Amniotic epithelial cell (primary cell): ENCODE data around the gene SRD5A1.

Source experiments
- DNase-seq: peaks from one replicate; pipeline ENCODE4 v3.0.0-alpha.2; 2010; ENCODE audit warnings: low read depth

Gene SRD5A1

GRCh38 chr5:6686501-6686900, 53.3 kb downstream of the SRD5A1 start:
- DNase-seq: no peak

- peak; percentile 56 for DNase-seq
These were observed 53.7 kb downstream of the SRD5A1 start for GRCh38 chr5:6686915-6687409.

DNA sequence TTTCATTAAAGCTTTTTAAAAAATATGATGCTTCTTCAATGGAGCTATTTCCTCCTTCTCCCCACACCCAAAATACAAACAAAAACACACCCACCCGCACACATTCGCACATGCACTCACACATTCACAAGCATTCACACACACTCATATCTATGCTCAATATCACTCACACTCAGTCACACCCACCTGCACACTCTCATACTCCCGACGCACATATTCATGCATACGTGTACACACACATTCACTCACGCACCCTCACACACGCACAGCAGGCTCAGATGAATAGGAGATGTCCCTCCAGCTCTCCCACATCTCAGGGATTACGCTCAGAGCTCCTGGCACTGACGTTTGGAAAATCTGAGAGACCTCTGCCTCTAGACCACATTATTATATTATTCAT, 54.3 kb downstream of the SRD5A1 start:
- no peak for DNase-seq

- no peak for DNase-seq
These were observed 59.7 kb downstream of the SRD5A1 start for GRCh38 chr5:6692906-6693305.

DNA sequence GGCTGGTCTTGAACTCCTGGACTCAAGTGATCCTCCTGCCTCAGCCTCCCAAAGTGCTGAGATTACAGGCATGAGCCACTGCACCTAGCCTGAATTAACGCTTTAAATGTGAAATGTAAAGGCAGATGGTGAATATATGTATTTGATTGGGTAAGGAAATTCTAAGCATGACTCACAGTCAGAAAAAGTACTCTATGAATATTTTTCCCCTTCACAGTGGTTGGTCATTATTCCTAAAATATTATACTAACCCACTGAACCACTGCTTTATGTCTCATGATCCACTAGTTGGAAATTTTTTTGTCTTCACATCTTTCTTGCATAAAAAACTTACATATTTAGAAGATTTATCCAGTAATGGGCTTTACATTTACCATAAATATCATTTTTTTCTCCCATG, 65.5 kb downstream of the SRD5A1 start:
- no peak for DNase-seq

DNA sequence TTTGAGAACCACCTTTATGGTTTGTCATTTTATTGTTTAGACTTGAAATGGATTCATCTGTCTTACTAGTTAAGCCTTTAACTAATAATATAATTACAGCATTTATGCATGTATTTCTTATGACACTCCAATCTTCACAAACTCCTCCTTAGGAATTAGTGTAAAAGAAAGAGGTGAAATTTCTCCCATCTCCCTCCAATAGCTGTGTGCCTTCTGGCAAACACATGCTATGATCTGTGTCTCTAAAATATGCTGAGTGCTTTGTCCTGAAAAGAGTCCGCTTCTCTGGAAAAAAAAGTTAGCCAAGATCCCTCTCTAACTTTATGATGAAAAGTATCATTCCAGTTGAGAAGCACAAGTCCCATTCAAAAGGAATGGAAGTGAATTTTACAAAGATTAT, 66.1 kb downstream of the SRD5A1 start:
- DNase-seq: no peak

DNA sequence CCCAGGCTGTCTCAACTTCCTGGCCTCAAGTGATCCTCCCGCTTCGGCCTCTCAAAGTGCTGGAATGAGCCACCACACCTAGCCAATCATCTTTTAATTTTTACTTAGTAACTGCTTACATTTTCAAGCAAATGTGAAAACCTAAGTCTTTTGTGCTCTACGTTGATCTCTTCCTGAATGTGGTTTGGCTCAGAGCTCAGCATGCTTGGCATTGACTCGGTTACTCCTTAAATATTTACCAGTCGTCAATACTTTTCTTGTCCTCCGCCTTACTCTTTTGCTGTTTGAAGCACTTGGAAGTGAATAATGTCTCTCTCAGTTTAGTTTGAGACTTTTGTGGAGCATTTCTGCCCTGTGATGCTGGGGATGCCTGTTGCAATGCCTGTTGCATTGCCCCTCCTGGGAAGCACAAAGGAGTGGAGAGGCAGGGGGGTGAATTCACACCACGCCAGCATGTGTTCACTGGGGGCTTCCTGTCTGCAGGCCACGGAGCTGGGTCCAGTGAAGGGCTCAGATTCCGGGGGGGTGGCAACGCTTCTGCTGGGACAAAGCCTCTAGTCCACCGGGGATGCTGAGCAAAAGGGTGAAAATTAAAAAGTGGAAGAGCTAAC, 66.9 kb downstream of the SRD5A1 start:
- DNase-seq: no peak

DNA sequence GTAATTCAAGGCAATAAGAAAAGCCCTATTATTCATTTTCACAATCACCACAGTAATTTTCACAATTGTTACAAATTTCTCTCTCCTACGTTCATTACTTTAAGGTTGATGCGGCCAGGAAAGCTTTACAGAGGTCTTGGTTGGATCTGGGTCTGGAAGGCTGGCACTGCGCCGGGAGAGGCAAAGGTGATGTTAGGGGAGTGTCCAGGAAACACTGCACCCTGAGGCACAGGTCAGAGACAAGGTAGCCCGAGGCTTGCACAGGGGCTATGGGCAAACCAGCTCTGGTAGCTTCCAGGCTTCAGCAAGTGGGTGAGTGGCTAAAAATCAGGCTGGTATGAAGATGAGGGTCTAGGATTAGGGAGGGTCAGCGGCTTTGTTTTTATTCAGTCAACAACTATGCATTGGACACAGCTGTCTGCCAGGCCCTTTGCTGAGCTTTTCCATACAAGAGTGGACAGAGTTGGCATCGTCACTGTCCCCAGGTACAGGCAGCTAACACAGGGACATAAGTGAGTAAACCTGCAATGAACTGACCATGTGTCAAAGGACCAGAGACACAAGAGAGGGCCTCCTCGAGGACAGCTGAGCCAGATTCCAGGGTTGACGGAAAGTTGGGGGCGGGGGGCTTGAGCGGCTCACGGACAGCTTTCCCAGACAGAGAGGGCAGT, 67.6 kb downstream of the SRD5A1 start:
- no peak for DNase-seq

GRCh38 chr5:6701491-6701890, 68.3 kb downstream of the SRD5A1 start:
- DNase-seq: no peak

- DNase-seq: no peak
These were observed 69.4 kb downstream of the SRD5A1 start for GRCh38 chr5:6702633-6703032.

- DNase-seq: peak; percentile 39
These were observed 70.6 kb downstream of the SRD5A1 start for GRCh38 chr5:6703806-6704205.

DNA sequence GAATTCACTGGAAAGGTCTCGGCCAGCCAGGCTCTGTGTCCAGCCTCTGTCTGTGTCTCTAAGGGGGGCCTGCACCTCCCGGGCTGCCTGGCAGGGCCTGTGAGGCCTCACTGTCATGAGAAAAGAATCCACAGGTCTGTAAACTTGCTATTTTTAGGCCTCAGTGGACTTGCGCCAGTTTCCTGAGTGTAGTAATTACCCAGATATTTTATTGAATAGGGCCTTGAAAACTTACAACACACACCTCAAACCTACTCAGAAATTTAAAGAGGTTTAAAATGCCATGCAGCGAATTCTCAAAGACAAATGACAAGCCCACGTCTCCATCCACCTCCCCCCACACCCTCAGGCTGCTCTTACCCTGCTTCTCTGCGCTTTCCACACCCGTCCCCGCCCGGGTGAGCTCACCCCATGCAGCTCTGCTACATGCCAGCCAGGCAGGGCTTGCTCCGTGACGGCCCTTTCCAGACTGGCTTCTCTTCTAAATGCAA, 71.2 kb downstream of the SRD5A1 start:
- peak; percentile 91 for DNase-seq

DNA sequence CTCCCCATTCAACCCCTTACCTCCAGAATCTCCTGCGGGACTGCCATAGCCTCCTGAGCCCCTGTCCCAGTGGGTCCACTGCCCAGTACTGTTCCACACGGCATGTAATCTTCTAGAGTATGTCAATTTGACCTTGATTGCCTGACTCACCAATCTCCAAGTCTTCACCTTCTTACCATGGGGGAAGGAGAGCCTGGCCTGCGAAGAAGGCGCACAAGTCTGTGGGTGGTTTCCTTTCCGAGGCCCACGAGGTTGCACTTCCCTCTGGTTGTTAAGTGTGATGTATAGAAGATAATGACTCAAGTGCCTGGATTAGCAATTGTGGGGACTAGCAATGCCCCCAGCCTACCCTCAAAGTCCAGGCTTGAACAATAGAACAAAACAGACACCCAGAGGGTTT, 71.8 kb downstream of the SRD5A1 start:
- DNase-seq: no peak

DNA sequence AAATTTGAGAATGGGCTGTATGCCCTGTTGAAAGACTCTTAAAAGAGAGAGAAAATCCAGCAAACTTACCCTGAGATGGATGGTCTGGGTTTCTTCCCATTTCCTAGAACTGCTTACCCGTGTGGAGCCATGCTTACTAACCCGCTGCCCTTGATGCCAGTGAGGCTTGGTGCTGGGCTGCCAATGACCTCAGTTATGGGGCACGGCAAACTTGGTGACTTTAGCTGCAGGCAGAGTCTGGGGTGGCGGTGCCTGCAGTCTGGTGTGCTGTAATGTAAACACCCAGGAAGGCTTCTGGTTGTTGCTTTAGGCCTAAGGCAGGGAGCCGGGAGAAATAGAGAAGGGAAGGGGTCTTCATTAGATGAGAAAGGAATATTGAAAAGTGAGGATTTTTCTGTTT, 72.7 kb downstream of the SRD5A1 start:
- no peak for DNase-seq

DNA sequence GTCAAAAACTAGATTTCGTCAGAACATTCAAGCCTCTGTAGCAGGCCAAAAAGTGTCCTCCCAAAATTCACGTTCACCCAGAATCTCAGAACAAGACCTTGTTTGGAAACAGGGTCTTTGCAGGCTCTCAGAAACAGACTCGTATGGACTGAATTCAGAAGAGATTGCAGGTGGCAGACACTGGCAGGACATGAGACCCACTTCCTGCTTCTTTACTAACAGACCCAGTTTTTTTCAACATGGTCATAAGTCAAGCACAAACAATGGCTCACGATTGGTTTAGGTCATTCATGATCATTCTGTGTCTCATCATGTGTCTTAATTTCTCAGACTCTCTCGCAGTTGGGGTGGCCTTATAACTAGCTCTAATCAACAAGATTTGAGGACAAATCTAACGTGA, 74.6 kb downstream of the SRD5A1 start:
- no peak for DNase-seq

- no peak for DNase-seq
These were observed 75.6 kb downstream of the SRD5A1 start for GRCh38 chr5:6708814-6709213.

DNA sequence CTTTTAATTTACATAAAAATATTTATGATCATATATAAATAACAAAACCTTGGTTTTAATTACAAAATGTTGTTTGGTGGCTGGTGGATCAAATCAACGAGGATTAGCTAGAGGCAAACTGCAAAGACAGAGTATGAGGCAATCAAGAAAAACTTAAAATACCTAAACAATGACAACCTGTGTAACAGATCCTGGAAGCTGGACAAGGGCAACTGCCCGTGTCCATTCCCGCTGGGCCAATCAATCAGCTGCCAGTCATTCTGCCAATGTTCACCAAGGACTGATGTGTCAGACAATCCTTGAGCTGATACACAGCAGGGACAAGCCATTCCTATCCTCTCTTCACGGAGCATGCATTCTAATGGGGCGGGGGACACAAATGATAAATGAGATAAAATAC, 76.8 kb downstream of the SRD5A1 start:
- no peak for DNase-seq

GRCh38 chr5:6710551-6711318, 77.5 kb downstream of the SRD5A1 start:
- no peak for DNase-seq

GRCh38 chr5:6711409-6712141, 78.3 kb downstream of the SRD5A1 start:
- peak; percentile 59 for DNase-seq

DNA sequence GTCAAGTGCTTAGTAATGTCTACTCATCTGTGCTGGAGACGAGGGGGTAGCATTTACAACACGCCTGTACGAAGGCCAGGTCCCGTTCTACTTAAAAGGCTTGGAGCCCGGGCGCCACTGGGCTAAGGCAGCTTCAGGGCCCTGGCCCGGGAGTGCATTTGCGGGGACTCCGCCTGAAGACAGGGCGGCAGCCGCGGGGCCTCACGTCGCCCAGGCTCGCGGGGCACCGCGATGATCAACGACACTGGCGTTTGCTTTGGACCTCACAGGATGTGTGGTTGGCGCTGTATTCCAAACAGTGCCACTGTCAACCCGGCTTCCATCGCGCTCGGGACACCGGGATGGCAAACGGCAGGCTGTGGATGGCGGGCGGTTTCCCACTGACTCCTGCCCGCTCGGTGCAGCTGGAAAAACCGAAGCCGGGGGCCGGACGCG, 78.9 kb downstream of the SRD5A1 start:
- DNase-seq: no peak

GRCh38 chr5:6712577-6713273, 79.5 kb downstream of the SRD5A1 start:
- peak; percentile 91 for DNase-seq
